DMS 273 treated with DMSO at 0.1 percent for 48 hours (cell line): ENCODE data around the gene ATP5F1A.
"Not testable (repeated sequence)": the region's sequence is repeated elsewhere in the genome, so short reads cannot be mapped to it uniquely, and the experiment has no call there.

ENCODE experiments used
- DNase-seq: peaks from one replicate; lab custom pipeline; 2025; lab: John Stamatoyannopoulos, UW

The ATP5F1A gene

GRCh38 chr18:46047369-46047768 lies 50.7 kb downstream of the ATP5F1A start:
- DNase-seq: not testable (repeated sequence)

- no peak for DNase-seq
Measured at GRCh38 chr18:46046688-46047087, 51.4 kb downstream of the ATP5F1A start.

- no peak for DNase-seq
Measured at GRCh38 chr18:46046126-46046525, 52.0 kb downstream of the ATP5F1A start.

- DNase-seq: no peak
Measured at GRCh38 chr18:46042571-46043123, 55.4 kb downstream of the ATP5F1A start.

- no peak for DNase-seq
Measured at GRCh38 chr18:46040747-46041104, 57.4 kb downstream of the ATP5F1A start.

GRCh38 chr18:46040033-46040746 lies 57.9 kb downstream of the ATP5F1A start:
- DNase-seq: no peak

- no peak for DNase-seq
Measured at GRCh38 chr18:46037512-46038305, 60.4 kb downstream of the ATP5F1A start.

- DNase-seq: no peak
Measured at GRCh38 chr18:46035696-46036680, 62.1 kb downstream of the ATP5F1A start.

GRCh38 chr18:46034230-46034629 lies 63.9 kb downstream of the ATP5F1A start:
- no peak for DNase-seq

- DNase-seq: no peak
Measured at GRCh38 chr18:46031741-46032140, 66.4 kb downstream of the ATP5F1A start.
